ENCODE measurements around the gene TMEM272.

DNA sequence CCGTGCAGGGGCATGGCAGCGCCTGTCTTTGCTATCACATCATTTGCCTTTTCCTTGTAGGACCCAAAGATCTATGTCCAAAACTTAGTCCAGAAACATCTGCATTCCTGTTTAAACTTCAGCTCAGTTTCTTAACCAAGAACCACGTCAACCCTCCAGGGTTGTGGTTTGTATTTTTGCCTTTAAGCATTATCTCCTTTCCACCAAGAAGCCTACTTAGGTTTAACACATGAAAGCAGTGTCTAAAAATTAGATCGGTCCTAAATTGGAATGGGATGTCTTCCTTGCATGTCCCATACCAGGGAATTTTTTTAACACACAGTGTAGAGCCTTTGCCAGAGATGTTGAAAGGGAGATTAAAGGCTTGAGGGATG is 79.8 kb downstream of the TMEM272 start:
- TF ChIP-seq, protein P1, sequence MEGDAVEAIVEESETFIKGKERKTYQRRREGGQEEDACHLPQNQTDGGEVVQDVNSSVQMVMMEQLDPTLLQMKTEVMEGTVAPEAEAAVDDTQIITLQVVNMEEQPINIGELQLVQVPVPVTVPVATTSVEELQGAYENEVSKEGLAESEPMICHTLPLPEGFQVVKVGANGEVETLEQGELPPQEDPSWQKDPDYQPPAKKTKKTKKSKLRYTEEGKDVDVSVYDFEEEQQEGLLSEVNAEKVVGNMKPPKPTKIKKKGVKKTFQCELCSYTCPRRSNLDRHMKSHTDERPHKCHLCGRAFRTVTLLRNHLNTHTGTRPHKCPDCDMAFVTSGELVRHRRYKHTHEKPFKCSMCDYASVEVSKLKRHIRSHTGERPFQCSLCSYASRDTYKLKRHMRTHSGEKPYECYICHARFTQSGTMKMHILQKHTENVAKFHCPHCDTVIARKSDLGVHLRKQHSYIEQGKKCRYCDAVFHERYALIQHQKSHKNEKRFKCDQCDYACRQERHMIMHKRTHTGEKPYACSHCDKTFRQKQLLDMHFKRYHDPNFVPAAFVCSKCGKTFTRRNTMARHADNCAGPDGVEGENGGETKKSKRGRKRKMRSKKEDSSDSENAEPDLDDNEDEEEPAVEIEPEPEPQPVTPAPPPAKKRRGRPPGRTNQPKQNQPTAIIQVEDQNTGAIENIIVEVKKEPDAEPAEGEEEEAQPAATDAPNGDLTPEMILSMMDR (IDR thresholded peaks at IDR 0.05): no peak
- TF ChIP-seq ZFX (IDR thresholded peaks at IDR 0.05; ENCODE audit: borderline replicate concordance): no peak
